Activated naive CD8-positive, alpha-beta T cell treated with anti-CD3 and anti-CD28 coated beads, Interleukin-2, amount 10 ng/mL, durations not matched to agents 7 days and 5 days (primary cell): Measurements from ENCODE around the gene RNF166. TPM values are rescaled to one million over a fixed set of nuclear protein-coding genes. Genes with fewer than 3 reads are reported as not detected.

Source experiments
- ATAC-seq: fragments of 150-1000 bp; cut with Tn5 transposase; one replicate; pipeline ENCODE4 v1.10.0; 2021; ENCODE audit warnings: low read depth, moderate library complexity
- POLR2A ChIA-PET: fragments of 350-600 bp; sonication (Branson Sonifier 250); formaldehyde crosslinking; loops from one replicate; lab custom pipeline; 2021; ENCODE audit warnings: antibody characterized with exemption; lab: Charles Lee
- DNase-seq: peaks from one replicate; pipeline ENCODE4 v3.0.0; 2021
- H3K27ac Mint-ChIP-seq: one replicate; pipeline ENCODE4 v1.8.0; 2022; ENCODE audit warnings: mild to moderate bottlenecking, mixed read lengths
- H3K27me3 Mint-ChIP-seq: one replicate; pipeline ENCODE4 v1.8.0; 2022; ENCODE audit warnings: mild to moderate bottlenecking, moderate library complexity, mixed read lengths
- H3K36me3 Mint-ChIP-seq: one replicate; pipeline ENCODE4 v1.8.0; 2021; ENCODE audit warnings: mild to moderate bottlenecking, mixed read lengths
- H3K4me1 Mint-ChIP-seq: one replicate; pipeline ENCODE4 v1.8.0; 2021; ENCODE audit warnings: mixed read lengths
- H3K4me3 Mint-ChIP-seq: one replicate; pipeline ENCODE4 v1.8.0; 2022; ENCODE audit warnings: mild to moderate bottlenecking, moderate library complexity, mixed read lengths
- H3K9me3 Mint-ChIP-seq: one replicate; pipeline ENCODE4 v1.8.0; 2021; ENCODE audit warnings: mixed read lengths
- total RNA-seq, 2 experiments: library from RNA; stranded (reverse); gene quantifications; one replicate each; pipeline ENCODE4 v1.2.3, GENCODE V29; 2021

RNF166 gene
- total RNA-seq, 2 experiments from 2014 or later: 227 to 229 TPM

- H3K27me3 Mint-ChIP-seq: peaks cover 1% of the 10 kb centered on the region
These were observed 19.6 kb downstream of the RNF166 start, which contains the start of gene SNAI3 for GRCh38 chr16:88686439-88687253. Gene SNAI3 (minus strand): TSS chr16:88686507. CDS start chr16:88686406, 101 bp downstream.

GRCh38 chr16:88686062-88686438, 20.2 kb downstream of the RNF166 start:
- Mint-ChIP-seq H3K36me3 (peaks cover 2% of the 10 kb centered on the region), H3K27ac (peak overlapping the region; percentile 45), H3K4me1 (peaks cover 37% of the 10 kb centered on the region), H3K4me3 (peak overlapping the region; percentile 86), H3K9me3 (no peaks in the 10 kb centered on the region), H3K27me3 (peaks cover 1% of the 10 kb centered on the region)
- POLR2A ChIA-PET: interaction anchor here (0.6 to 4.3 kb wide), 4 partner anchors 17 to 115 kb away, joined by 3 to 66 read pairs (median 4); no protein-coding TSS in a partner anchor
- ATAC-seq (peak; percentile 37), DNase-seq (no peak)

More at GRCh38 chr16:88686439-88687253, 19.6 kb downstream of the RNF166 start, which contains the start of gene SNAI3:
- ATAC-seq (peak; percentile 79), DNase-seq (peak; percentile 95)
- H3K27ac Mint-ChIP-seq: peak within 1 kb of the TSS; percentile 73
- H3K36me3 Mint-ChIP-seq: peaks cover under 1% of the 10 kb centered on the region
- no peaks in the 10 kb centered on the region for H3K9me3 Mint-ChIP-seq
- POLR2A ChIA-PET: interaction anchor here (0.5 to 4.3 kb wide), 6 partner anchors 12 to 116 kb away, joined by 3 to 66 read pairs (median 4); no protein-coding TSS in a partner anchor
- H3K4me1 Mint-ChIP-seq: peaks cover 32% of the 10 kb centered on the region
- peak within 1 kb of the TSS; percentile 86 for H3K4me3 Mint-ChIP-seq

- Mint-ChIP-seq H3K27me3 (peaks cover 1% of the 10 kb centered on the region), H3K36me3 (peaks cover 5% of the 10 kb centered on the region), H3K27ac (peak overlapping the region; percentile 73), H3K4me3 (peak overlapping the region; percentile 86), H3K9me3 (no peaks in the 10 kb centered on the region), H3K4me1 (peaks cover 35% of the 10 kb centered on the region)
- ATAC-seq (peak; percentile 10), DNase-seq (peak; percentile 81)
- POLR2A ChIA-PET: interaction anchor here (0.6 to 4.3 kb wide), 5 partner anchors 17 to 125 kb away, joined by 3 to 66 read pairs (median 4); partner anchors contain the start of gene CYBA
These were observed 20.8 kb downstream of the RNF166 start for GRCh38 chr16:88685156-88686061.

GRCh38 chr16:88684569-88685155, 21.5 kb downstream of the RNF166 start:
- POLR2A ChIA-PET: interaction anchor here (0.8 to 4.3 kb wide), 3 partner anchors 18 to 125 kb away, joined by 3 to 66 read pairs (median 4); no protein-coding TSS in a partner anchor
- H3K4me1 Mint-ChIP-seq: peaks cover 35% of the 10 kb centered on the region

GRCh38 chr16:88681709-88682451, 24.3 kb downstream of the RNF166 start:
- peak; percentile 65 for DNase-seq
- Mint-ChIP-seq H3K4me3 (peak overlapping the region; percentile 81), H3K4me1 (peaks cover 27% of the 10 kb centered on the region), H3K27ac (peak overlapping the region; percentile 98), H3K36me3 (peaks cover 8% of the 10 kb centered on the region), H3K27me3 (no peaks in the 10 kb centered on the region), H3K9me3 (no peaks in the 10 kb centered on the region)
- ATAC-seq: peak; percentile 65
- POLR2A ChIA-PET: interaction anchor here (1.0 to 3.4 kb wide), 13 partner anchors 10 to 511 kb away, joined by 3 to 23 read pairs (median 3); partner anchors contain the start of gene MVD

More at GRCh38 chr16:88684569-88685155, 21.5 kb downstream of the RNF166 start:
- Mint-ChIP-seq H3K27ac (peak overlapping the region; percentile 73), H3K9me3 (no peaks in the 10 kb centered on the region), H3K4me3 (peak overlapping the region; percentile 86), H3K36me3 (peaks cover 8% of the 10 kb centered on the region), H3K27me3 (peaks cover 1% of the 10 kb centered on the region)
- ATAC-seq: no peak
- no peak for DNase-seq

GRCh38 chr16:88681084-88681680, 25.0 kb downstream of the RNF166 start:
- peak; percentile 70 for DNase-seq
- Mint-ChIP-seq H3K36me3 (peaks cover 8% of the 10 kb centered on the region), H3K4me3 (peak overlapping the region; percentile 81), H3K27me3 (no peaks in the 10 kb centered on the region), H3K9me3 (no peaks in the 10 kb centered on the region), H3K4me1 (peaks cover 27% of the 10 kb centered on the region), H3K27ac (peak overlapping the region; percentile 98)
- POLR2A ChIA-PET: interaction anchor here (1.0 to 3.4 kb wide), 11 partner anchors 9 to 113 kb away, joined by 3 to 23 read pairs (median 5); partner anchors contain the start of gene MVD
- peak; percentile 7 for ATAC-seq

GRCh38 chr16:88680554-88681083, 25.6 kb downstream of the RNF166 start:
- ATAC-seq (no peak), DNase-seq (no peak)
- Mint-ChIP-seq H3K9me3 (no peaks in the 10 kb centered on the region), H3K27ac (peak overlapping the region; percentile 98), H3K4me3 (peak overlapping the region; percentile 81), H3K36me3 (peaks cover 8% of the 10 kb centered on the region), H3K4me1 (peaks cover 27% of the 10 kb centered on the region), H3K27me3 (no peaks in the 10 kb centered on the region)
- POLR2A ChIA-PET: interaction anchor here (0.8 to 3.4 kb wide), 9 partner anchors 9 to 113 kb away, joined by 3 to 23 read pairs (median 5); no protein-coding TSS in a partner anchor

- H3K4me3 Mint-ChIP-seq: no peak overlapping the region
- H3K36me3 Mint-ChIP-seq: peaks cover 8% of the 10 kb centered on the region
- no peak for DNase-seq
- no peak for ATAC-seq
- no peaks in the 10 kb centered on the region for H3K9me3 Mint-ChIP-seq
- POLR2A ChIA-PET: no interaction called here
- H3K27me3 Mint-ChIP-seq: no peaks in the 10 kb centered on the region
- H3K27ac Mint-ChIP-seq: no peak overlapping the region
- peaks cover 20% of the 10 kb centered on the region for H3K4me1 Mint-ChIP-seq
These were observed 27.8 kb downstream of the RNF166 start for GRCh38 chr16:88678224-88678979.

GRCh38 chr16:88677721-88678120, 28.5 kb downstream of the RNF166 start:
- H3K36me3 Mint-ChIP-seq: peaks cover 8% of the 10 kb centered on the region
- no peaks in the 10 kb centered on the region for H3K27me3 Mint-ChIP-seq
- H3K4me3 Mint-ChIP-seq: no peak overlapping the region
- H3K4me1 Mint-ChIP-seq: peaks cover 20% of the 10 kb centered on the region
- DNase-seq: no peak
- H3K27ac Mint-ChIP-seq: no peak overlapping the region
- no peaks in the 10 kb centered on the region for H3K9me3 Mint-ChIP-seq
- POLR2A ChIA-PET: interaction anchor here (1.2 kb wide), 1 partner anchor 14 kb away, joined by 3 read pairs; no protein-coding TSS in a partner anchor
- ATAC-seq: no peak

- H3K36me3 Mint-ChIP-seq: peaks cover 7% of the 10 kb centered on the region
- H3K4me3 Mint-ChIP-seq: no peak overlapping the region
- DNase-seq (no peak), ATAC-seq (no peak)
- H3K9me3 Mint-ChIP-seq: no peaks in the 10 kb centered on the region
- peaks cover 11% of the 10 kb centered on the region for H3K4me1 Mint-ChIP-seq
- H3K27ac Mint-ChIP-seq: no peak overlapping the region
- POLR2A ChIA-PET: interaction anchor here (1.2 kb wide), 1 partner anchor 13 kb away, joined by 3 read pairs; no protein-coding TSS in a partner anchor
- no peaks in the 10 kb centered on the region for H3K27me3 Mint-ChIP-seq
These were observed 29.5 kb downstream of the RNF166 start for GRCh38 chr16:88676502-88677242.
